DMS 273 (cell line): ENCODE results near the gene LCA5L.
A peak's percentile ranks its signal among the peaks of the same experiment; 100 is the strongest.
"Not testable (repeated sequence)": the region's sequence is repeated elsewhere in the genome, so short reads cannot be mapped to it uniquely, and the experiment has no call there.

Source experiments
- DNase-seq: peaks from one replicate; lab custom pipeline; 2025; ENCODE audit not compliant: unreplicated experiment; lab: John Stamatoyannopoulos, UW

LCA5L gene

DNA sequence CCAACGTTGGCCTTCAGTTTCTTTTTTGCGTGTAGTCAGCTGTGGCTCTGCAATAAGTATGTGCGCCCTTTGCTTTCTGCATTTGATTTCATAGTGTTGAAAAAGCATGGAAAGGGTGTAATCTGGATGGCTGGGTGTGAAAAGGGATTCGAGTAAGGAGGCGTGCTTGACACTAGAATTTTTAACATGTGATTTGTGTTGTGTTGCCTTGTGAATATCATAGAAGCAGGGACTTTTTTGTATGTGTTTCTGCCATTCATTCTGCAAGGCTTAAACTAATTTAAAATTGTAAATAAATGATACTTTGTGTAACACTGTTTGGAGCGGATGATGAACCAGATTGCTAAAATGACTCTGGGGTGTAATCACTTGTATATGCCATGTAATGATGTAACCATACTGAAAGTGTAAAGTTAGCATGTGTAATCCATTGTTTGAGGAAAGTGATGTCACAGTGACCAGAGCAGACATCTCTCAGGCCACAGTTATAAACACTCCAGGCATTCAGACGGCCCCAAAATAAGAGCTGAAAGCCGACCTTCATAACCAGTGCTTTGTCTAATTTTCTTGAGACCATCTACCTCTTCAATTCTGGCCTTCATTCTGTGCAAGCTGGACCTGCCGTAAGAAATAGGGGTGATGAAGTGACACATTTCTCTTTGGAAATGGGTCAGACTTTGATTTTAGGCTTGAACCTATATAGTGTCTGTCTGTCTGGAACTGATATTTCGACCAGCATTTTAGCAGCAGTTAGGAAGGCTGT, 6.8 kb upstream of the LCA5L start:
- DNase-seq: no peak

DNA sequence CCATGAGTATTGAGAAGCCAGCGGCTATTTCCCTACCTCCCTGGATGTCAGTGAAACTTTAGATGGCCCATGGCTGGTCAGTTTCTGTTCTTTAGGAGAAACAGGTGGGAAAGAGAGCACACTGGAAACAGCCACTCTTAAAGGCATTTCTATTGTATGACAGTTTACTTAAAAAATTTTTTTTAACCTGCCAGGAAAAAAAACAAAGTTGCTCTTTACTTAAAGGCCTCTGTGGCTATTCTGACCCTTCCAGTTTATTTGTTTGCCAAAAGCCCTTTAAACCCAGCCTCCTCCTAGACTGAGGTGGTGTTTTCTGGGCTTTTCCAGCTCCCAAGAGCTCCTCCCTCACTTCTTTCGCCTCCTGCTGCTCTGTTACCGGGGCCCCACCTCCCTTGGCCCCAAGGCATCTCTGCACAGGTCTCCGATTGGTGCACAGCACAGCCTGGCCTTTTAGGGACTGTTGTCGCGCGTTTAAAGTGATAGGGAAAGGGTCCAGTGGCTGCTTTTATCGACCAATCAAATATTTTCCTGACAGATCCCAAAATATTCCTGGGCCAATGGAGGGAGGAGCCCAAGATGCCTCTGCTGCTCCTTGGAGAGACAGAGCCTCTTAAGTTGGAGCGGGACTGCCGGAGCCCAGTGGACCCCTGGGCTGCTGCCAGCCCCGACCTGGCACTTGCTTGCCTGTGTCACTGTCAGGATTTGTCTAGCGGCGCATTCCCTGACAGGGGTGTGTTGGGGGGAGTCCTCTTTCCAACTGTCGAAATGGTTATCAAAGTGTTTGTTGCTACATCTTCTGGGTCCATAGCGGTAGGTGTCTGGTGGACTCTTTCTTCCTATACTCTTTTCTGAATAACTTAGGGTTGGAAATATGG, 6.0 kb upstream of the LCA5L start, which contains the start of gene SH3BGR:
Gene SH3BGR, plus strand, starts transcription at position 639 of the 875 bp plus-strand sequence. Its CDS starts 127 bp downstream, at position 766.
- DNase-seq: peak; percentile 29

DNA sequence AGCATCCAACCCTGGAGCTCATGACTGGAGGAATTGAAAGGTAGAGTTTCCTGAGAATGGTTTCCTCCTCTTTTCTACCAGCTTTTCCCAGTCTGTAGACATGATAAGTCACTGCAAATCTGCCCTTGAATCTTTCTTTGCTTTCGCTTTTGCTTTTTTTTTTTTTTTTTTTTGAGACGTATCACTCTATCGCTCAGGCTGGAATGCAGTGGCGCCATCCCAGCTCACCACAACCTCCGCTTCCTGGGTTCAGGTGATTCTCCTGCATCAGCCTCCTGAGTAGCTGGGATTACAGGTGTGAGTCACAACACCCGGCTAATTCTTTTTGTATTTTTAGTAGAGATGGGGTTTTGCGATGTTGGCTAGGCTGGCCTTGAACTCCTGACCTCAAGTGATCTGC, 1.7 kb upstream of the LCA5L start:
- DNase-seq: no peak

DNA sequence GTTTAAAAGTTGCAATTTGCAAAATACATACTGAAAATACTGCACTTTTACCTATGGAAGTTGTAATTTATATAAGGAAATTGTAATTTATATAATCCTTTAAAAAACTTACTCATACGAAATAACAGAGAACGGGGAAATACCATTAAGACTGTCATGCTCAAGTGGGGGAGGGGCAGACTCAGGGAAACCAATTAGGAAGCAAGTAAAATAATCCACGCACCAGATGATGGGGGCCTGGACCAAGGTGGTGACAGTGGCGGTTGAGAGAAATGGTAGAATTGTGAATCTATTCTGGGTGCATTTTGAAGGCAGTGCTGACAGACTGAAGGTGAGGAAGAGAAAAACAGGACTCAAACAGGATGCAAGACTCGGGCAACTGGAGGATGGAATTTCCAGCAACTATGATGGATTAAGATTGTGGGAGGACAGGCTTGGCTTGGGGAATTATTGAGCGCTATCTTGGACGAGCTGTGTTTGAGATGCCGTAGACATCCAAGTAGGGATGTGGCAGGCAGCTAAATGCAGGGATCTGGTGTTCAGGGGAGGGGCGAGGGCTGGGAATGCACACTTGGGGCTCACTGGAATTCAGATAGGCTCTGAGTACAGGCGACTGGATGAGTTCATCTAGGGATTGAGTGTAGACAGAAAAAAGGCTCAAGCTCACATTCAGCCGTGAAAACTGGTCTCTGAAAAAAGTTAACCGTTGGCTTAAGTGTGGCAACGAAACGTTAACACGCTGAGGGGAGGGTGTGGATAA, 977 bp downstream of the LCA5L start:
- DNase-seq: peak; percentile 49

DNA sequence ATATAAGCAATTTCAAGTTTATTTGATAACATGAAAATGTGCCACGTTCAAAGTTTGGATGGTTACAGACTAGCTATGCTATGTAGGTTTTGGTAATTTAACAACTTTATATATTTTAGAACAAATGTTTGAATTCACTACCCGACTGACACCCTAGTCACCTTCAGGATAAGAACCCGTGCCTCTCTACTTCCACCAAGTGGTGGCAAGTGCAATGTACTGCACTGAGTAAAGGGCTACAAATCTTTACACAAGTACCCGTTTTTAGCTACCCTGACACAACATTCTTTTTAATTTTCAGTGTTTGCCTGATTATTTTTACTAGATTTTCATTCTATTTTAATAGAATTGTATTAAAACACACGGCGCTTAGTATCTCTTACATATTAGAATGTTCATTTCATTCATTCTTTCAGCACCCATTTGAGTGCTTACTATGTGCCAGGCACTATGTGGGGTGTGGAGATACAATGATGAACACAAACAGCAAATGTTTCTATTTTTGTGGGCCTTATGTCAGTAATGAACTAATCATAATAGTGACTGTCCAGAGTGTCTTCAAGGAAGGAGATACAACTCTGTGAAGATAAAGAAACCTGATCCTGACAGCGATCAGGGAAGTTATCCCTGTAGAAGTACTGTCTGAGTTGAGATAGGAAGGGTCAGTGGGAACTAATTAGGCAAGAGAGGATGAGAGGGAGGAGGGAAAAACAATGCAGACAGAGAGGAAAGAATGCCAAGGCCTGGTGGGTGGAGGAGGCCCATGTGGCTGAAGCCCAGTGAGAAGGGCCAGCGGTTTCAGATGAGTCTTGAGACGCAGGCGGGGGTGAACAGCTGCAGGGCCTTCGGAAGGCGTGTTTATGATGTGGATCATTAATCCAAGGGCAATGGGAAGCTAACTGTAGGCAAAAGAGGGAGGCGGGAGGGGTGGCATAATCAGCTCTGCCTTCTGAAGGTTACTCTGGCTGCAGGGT, 3.8 kb downstream of the LCA5L start:
- peak; percentile 70 for DNase-seq

GRCh38 chr21:39439232-39439631, 6.3 kb downstream of the LCA5L start:
- DNase-seq: no peak

DNA sequence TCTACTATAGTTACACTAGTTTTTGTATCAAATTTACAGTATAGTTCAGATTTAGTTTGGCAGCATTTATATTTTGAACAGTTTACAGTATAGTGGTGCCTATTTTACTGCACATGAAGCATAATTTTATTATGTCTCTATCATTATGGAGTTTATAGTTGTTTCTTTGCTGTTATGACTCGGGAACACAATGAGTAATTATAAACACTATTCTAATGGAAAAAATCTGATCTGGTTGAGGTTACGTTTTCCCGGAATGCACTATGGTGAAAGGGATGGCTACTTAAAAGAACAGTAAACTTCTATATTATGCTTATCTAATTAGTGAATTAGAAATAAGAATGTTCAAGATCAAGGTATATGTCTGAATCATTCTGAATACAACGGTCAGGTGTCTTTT, 10.6 kb downstream of the LCA5L start:
- DNase-seq: no peak

DNA sequence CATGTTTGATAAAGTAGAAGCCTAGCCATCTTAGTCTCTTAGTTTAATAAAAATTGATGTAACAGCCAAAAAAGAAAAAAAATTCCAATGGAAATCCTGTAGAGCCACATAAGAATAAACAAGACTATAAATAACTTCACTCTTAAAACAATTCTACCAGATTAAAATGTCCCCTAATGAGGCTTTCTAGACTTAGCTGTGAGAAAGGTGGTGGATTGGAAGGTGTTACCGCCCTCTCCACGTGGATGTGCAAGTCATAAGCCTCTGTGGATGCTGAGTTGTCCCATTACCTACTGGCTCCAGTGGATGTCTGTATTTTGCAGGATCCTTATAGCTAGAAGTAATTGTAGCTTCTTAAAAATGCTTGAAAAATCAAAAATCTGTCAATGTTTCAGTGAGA, 14.6 kb downstream of the LCA5L start:
- DNase-seq: no peak

DNA sequence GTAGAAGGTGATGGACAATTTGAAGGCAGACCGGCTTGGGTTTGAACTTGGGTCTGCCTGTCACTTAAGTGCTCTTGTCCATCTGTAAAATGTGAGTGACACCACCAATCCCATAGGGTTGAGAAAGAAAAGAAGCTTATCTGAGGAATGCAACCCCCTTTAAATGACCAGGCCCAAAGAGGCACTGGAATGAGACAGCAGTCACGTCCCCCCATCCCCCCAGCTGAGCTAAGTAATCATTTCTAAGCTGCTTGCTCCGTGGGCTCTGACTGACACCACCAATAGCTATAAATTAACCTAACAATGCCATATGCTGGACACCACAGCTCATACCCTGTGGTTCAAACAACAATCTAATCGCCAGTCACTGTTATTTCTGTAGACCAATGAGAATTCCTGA, 15.1 kb downstream of the LCA5L start:
- DNase-seq: no peak

GRCh38 chr21:39430016-39430415, 15.6 kb downstream of the LCA5L start:
- DNase-seq: no peak

DNA sequence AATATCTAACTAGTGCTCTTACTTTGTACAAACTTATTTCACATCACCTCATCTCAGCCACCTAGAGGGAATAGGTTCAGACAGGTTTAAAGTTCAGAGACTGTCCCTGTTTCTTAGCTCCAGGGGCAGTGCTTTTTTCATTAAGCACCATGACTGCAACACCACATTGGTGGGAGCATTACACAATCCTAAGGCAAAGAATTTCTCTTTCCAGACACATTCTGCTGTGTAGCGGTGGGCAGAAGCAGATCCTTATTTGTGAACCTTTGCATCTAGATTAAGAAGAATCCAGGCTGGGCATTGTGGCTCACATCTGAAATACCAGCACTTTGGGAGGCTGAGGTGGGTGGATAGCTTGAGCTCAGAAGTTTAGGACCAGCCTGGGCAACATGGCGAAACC, 16.1 kb downstream of the LCA5L start:
- DNase-seq: no peak

- no peak for DNase-seq
These were observed 22.9 kb downstream of the LCA5L start for GRCh38 chr21:39422527-39423241.

DNA sequence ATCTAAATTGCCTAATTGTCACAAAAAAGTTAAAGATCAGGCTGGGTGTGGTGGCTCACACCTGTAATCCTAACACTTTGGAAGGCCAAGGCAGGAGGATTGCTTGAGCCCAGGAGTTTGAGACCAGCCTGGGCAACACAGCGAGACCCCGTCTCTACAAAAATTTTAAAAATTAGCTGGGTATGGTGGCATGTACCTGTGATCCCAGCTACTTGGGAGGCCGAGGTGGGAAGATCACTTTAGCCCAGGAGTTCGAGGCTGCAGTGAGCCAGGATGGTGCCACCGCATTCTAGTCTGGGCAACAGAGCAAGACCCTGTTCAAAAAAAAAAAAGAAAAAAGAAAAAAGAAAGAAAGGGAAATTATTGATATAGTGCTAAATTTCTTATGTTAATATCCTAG, 26.4 kb downstream of the LCA5L start:
- DNase-seq: not testable (repeated sequence)

DNA sequence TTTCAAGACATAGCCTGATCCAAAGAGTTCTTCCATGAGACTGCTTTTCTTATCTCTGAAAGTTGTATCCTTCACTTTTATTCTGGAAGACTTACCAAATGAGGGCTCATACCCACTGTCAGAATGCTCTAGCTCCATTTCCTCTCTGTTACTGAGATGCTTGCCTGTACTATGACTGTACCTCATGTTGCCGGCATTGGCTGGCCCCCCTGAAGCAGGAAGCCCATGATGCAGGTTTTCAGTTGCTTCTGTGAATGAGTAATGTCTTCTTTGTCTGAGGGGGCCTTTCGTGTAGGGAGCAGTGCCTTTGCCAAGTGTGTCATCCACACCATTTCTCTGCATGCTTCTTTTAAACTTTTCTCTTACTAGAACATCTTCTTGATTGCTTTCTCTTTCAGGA, 39.5 kb downstream of the LCA5L start:
- DNase-seq: no peak

DNA sequence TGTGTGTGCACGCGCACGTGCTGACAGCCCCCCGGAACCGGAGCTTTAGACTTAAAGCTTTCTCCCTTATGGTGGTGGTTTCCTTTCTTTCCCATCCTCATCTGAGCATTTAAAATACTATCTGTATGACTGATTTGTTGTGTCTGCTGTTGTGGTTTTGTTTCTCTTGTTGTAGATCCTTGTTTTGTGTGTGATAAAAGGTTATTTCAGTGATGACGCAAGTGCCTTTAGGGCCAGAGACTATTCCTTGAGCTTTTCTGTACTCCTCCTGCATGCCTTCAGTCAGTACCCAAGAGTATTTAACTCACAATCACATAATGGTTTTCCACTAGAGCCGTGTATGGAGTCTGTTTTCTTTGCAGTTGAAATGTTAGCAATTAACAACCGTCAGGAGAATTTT, 45.4 kb downstream of the LCA5L start:
- DNase-seq: no peak

GRCh38 chr21:39397646-39398385, 47.8 kb downstream of the LCA5L start:
- DNase-seq: no peak

- no peak for DNase-seq
These were observed 52.6 kb downstream of the LCA5L start for GRCh38 chr21:39392981-39393380.

DNA sequence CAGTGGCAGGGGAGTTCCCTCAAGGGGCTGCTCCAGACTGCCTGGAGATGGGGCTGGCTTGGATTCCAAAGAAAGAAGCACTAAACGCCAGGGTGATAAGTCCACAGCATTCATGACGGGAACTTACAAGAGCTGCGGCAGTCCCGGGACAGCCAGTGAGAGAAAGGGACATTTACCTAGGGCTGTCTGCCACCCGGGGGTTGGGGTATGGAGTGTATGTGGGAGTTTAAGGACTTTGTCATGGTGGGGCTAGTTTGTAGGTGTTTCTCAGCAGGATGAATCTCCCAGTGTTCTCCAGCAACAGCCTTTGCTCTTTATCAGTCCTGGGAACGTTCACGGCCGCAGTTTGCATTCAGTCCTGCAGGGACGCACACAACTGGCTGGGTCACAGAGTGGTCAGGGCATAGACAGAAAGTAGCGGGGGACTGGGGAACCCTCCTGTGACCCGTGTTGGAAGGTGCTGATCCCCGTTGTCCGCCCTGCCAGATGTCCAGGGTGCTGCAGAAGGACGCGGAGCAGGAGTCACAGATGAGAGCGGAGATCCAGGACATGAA, 55.3 kb downstream of the LCA5L start:
- no peak for DNase-seq

GRCh38 chr21:39388811-39389155, 56.8 kb downstream of the LCA5L start:
- DNase-seq: no peak
